GM12873 (cell line): Measurements from ENCODE around the gene DENND6A.

Source experiments
- CTCF ChIP-seq: IDR thresholded peaks from 2 replicates; pipeline ENCODE4 v1.5.1; 2012; ENCODE audit warnings: low read depth, mild to moderate bottlenecking, moderate library complexity, low read length, control low read depth; ENCODE audit not compliant: insufficient read depth; ENCODE audit errors: missing control alignments

Gene DENND6A

GRCh38 chr3:57637391-57637790, 55.5 kb downstream of the DENND6A start:
- TF ChIP-seq CTCF, result no peak

- TF ChIP-seq CTCF, result no peak
Measured at GRCh38 chr3:57627976-57628375, 64.9 kb downstream of the DENND6A start.

GRCh38 chr3:57624801-57625200, 68.1 kb downstream of the DENND6A start:
- no peak for TF ChIP-seq CTCF

GRCh38 chr3:57622362-57622761, 70.5 kb downstream of the DENND6A start:
- no peak for TF ChIP-seq CTCF

- TF ChIP-seq CTCF, result no peak
Measured at GRCh38 chr3:57617739-57618138, 75.1 kb downstream of the DENND6A start.

GRCh38 chr3:57616233-57616632, 76.6 kb downstream of the DENND6A start:
- TF ChIP-seq CTCF, result no peak

GRCh38 chr3:57605683-57606082, 87.2 kb downstream of the DENND6A start:
- TF ChIP-seq CTCF, result no peak

- TF ChIP-seq CTCF, result no peak
Measured at GRCh38 chr3:57604971-57605370, 87.9 kb downstream of the DENND6A start.
